HCT116 (cell line): ENCODE measurements around the gene HYKK. TPM values are rescaled to one million over a fixed set of nuclear protein-coding genes. Genes with fewer than 3 reads are reported as not detected.

Experiments
- ATAC-seq: fragments of 200-7000 bp; cut with Tn5 transposase; 2 replicates; pipeline ENCODE4 v1.9.1; 2020; ENCODE audit warnings: mild to moderate bottlenecking, moderate library complexity
- BruUV-seq: library from RNA; stranded (reverse); fragments of 400-500 nt; replicated peaks from 2 replicates; lab custom pipeline; 2021; lab: Mats Ljungman, UMichigan
- CTCF ChIA-PET: fragments of 300-600 bp; sonication (Branson Sonifier 250); formaldehyde crosslinking; loops from one replicate; lab custom pipeline; 2021; ENCODE audit warnings: antibody characterized with exemption; lab: Charles Lee
- POLR2A ChIA-PET: fragments of 300-600, 350-600 bp; sonication (Branson Sonifier 250); formaldehyde crosslinking; loops from one replicate; lab custom pipeline; 2021; ENCODE audit warnings: antibody characterized with exemption; lab: Charles Lee
- RAD21 ChIA-PET, 2 experiments: fragments of 300-600 bp; sonication (Branson Sonifier 250); formaldehyde crosslinking; loops; one replicate each; lab custom pipeline; 2023; ENCODE audit warnings: low total read pairs in 2 of 2; ENCODE audit not compliant: uncharacterized antibody in 2 of 2, unreplicated experiment in 2 of 2, low non-redundant PET in 1 of 2; lab: Charles Lee
- DNase-seq: peaks from one replicate; pipeline ENCODE4 v3.0.0-alpha.2; 2010; ENCODE audit warnings: low read depth, low spot score
- H2AFZ ChIP-seq: fragments of 200-600 bp; shearing (Covaris generic), sonication (generic); 2 replicates; pipeline ENCODE4 v1.6.1; 2017; ENCODE audit warnings: low read depth, mixed run types, mixed read lengths, antibody characterized with exemption, low read length; ENCODE audit not compliant: poor library complexity, severe bottlenecking
- H3K27ac ChIP-seq: 2 replicates; pipeline ENCODE4 v1.5.1; 2012; ENCODE audit warnings: low read depth, low read length
- H3K27me3 ChIP-seq: fragments of 200-600 bp; sonication (generic); 2 replicates; pipeline ENCODE4 v1.6.1; 2016; ENCODE audit warnings: mixed run types, low read length, mixed read lengths; ENCODE audit not compliant: insufficient read depth
- H3K36me3 ChIP-seq, 2 experiments: fragments of 200-500 bp in 1 of 2; fragments of 200-600 bp in 1 of 2; sonication (Bioruptor generic) in 1 of 2; sonication (generic) in 1 of 2; 2 replicates each; pipeline versions ENCODE4 v1.5.1 to v1.6.1; 2014 to 2016; ENCODE audit warnings: low read length in 2 of 2, inconsistent platforms in 1 of 2, mixed read lengths in 1 of 2, mixed run types in 1 of 2; ENCODE audit not compliant: insufficient read depth in 2 of 2, control insufficient read depth in 1 of 2
- H3K4me1 ChIP-seq, 2 experiments: fragments of 200-600 bp in 1 of 2; sonication (generic) in 1 of 2; 2 replicates each; pipeline versions ENCODE4 v1.5.1 to v1.6.1; 2012 to 2017; ENCODE audit warnings: low read length in 2 of 2, inconsistent platforms in 1 of 2, mild to moderate bottlenecking in 1 of 2, mixed read lengths in 1 of 2, mixed run types in 1 of 2, moderate library complexity in 1 of 2; ENCODE audit not compliant: insufficient read depth in 2 of 2, control insufficient read depth in 1 of 2
- H3K4me2 ChIP-seq: fragments of 200-600 bp; sonication (generic); 2 replicates; pipeline ENCODE4 v1.6.1; 2017; ENCODE audit warnings: mixed run types, low read length, mixed read lengths
- H3K4me3 ChIP-seq, 2 experiments: fragments of 200-600 bp in 1 of 2; sonication (generic) in 1 of 2; replicated peaks in 1 of 2; 2 replicates each; pipeline ENCODE4 v1.5.1; 2011 to 2016; ENCODE audit warnings: low read length in 2 of 2, control low read depth in 1 of 2, low read depth in 1 of 2, mild to moderate bottlenecking in 1 of 2, mixed read lengths in 1 of 2, mixed run types in 1 of 2
- H3K79me2 ChIP-seq: fragments of 200-600 bp; sonication (generic); 2 replicates; pipeline ENCODE4 v1.6.1; 2017; ENCODE audit warnings: mild to moderate bottlenecking, mixed run types, low read length, moderate library complexity, mixed read lengths; ENCODE audit not compliant: insufficient read depth
- H3K9ac ChIP-seq: fragments of 200-600 bp; sonication (generic); 2 replicates; pipeline ENCODE4 v1.6.1; 2016; ENCODE audit warnings: low read length, mixed read lengths
- H3K9me2 ChIP-seq: fragments of 200-600 bp; sonication (generic), shearing (Covaris generic); 2 replicates; pipeline ENCODE4 v1.6.1; 2017; ENCODE audit warnings: mixed run types, mild to moderate bottlenecking, moderate library complexity; ENCODE audit not compliant: insufficient read depth
- H3K9me3 ChIP-seq, 2 experiments: fragments of 200-500 bp in 1 of 2; fragments of 200-600 bp in 1 of 2; sonication (Bioruptor generic) in 1 of 2; sonication (generic) in 1 of 2; 2 replicates each; pipeline ENCODE4 v1.6.1; 2014 to 2017; ENCODE audit warnings: low read length in 2 of 2, mixed read lengths in 2 of 2, inconsistent platforms in 1 of 2, low read depth in 1 of 2, mild to moderate bottlenecking in 1 of 2, mixed run types in 1 of 2, moderate library complexity in 1 of 2; ENCODE audit not compliant: control insufficient read depth in 1 of 2, insufficient read depth in 1 of 2
- H4K20me1 ChIP-seq: fragments of 200-600 bp; sonication (generic), shearing (Covaris generic); 2 replicates; pipeline ENCODE4 v1.6.1; 2017; ENCODE audit warnings: mixed run types, mild to moderate bottlenecking, moderate library complexity; ENCODE audit not compliant: insufficient read depth
- ATF3 ChIP-seq: IDR thresholded peaks from 2 replicates; pipeline ENCODE4 v1.6.1; 2012
- CBX3 ChIP-seq: IDR thresholded peaks from 2 replicates; pipeline ENCODE4 v1.6.1; 2012; ENCODE audit warnings: low read depth
- CEBPB ChIP-seq: IDR thresholded peaks from 2 replicates; pipeline ENCODE4 v1.6.1; 2012; ENCODE audit warnings: low read depth
- EGR1 ChIP-seq: IDR thresholded peaks from 2 replicates; pipeline ENCODE4 v1.6.1; 2012; ENCODE audit warnings: low read depth
- EZH2phosphoT487 ChIP-seq: fragments of 200-600 bp; IDR thresholded peaks from 2 replicates; pipeline ENCODE4 v1.6.1; 2018; ENCODE audit warnings: antibody characterized with exemption, borderline replicate concordance
- MAX ChIP-seq: IDR thresholded peaks from 2 replicates; pipeline ENCODE4 v1.6.1; 2012
- POLR2AphosphoS5 ChIP-seq: IDR thresholded peaks from 2 replicates; pipeline ENCODE4 v1.6.1; 2011; ENCODE audit warnings: mild to moderate bottlenecking, low read depth, low read length, moderate library complexity
- RAD21 ChIP-seq: IDR thresholded peaks from 2 replicates; pipeline ENCODE4 v1.6.1; 2012; ENCODE audit warnings: low read depth, mild to moderate bottlenecking
- ZBTB33 ChIP-seq: IDR thresholded peaks from 2 replicates; pipeline ENCODE4 v1.6.1; 2011; ENCODE audit warnings: mild to moderate bottlenecking, low read length, moderate library complexity; ENCODE audit not compliant: insufficient replicate concordance; ENCODE audit errors: extremely low read depth
- ZFX ChIP-seq: fragments of 450-650 bp; IDR thresholded peaks from 2 replicates; pipeline ENCODE4 v1.6.1; 2017
- ZNF274 ChIP-seq: fragments of 200-500 bp; sonication (Bioruptor generic); IDR thresholded peaks from 2 replicates; pipeline ENCODE4 v1.6.1; 2014; ENCODE audit warnings: mild to moderate bottlenecking, low read depth, low read length, inconsistent platforms
- intact Hi-C: fragments of 100-400 bp; cut with micrococcal nuclease; formaldehyde crosslinking; loops from 2 replicates; pipeline ENCODE4 v1.10.0; 2022
- total RNA-seq: library from RNA; stranded (reverse); gene quantifications from one replicate; pipeline ENCODE4 v1.2.1, GENCODE V29; 2021; ENCODE audit not compliant: unreplicated experiment

HYKK gene
- total RNA-seq, 1 experiment from 2014 or later: 6.2 TPM

GRCh38 chr15:78469031-78469430, 38.3 kb upstream of the HYKK start:
- Histone ChIP-seq H3K4me2 (no peak overlapping the region), H4K20me1 (no peaks in the 10 kb centered on the region; the same call in 1 of the 2 replicates), H3K4me1 (no peaks in the 10 kb centered on the region), H3K79me2 (peaks cover 41% of the 10 kb centered on the region), H3K27ac (no peak overlapping the region), H3K9me3 (no peaks in the 10 kb centered on the region), H3K36me3 (peaks cover 50 to 73% of the 10 kb centered on the region in 2 experiments), H3K27me3 (no peaks in the 10 kb centered on the region), H3K4me3 (no peak overlapping the region), H3K9me2 (no peaks in the 10 kb centered on the region), H3K9ac (no peak overlapping the region), H2AFZ (no peak overlapping the region)
- intact Hi-C loops: no loop called here
- ChIA-PET CTCF (no interaction called here), POLR2A (no interaction called here), RAD21 (no interaction called here)
- ATAC-seq: no peak
- no peak for DNase-seq
- TF ChIP-seq EGR1: no peak
- TF ChIP-seq ZFX: no peak
- no peak for TF ChIP-seq CEBPB
- TF ChIP-seq ZNF274: no peak
- no peak for TF ChIP-seq CBX3
- no peak for TF ChIP-seq RAD21
- TF ChIP-seq ATF3: no peak
- no peak for TF ChIP-seq POLR2AphosphoS5
- TF ChIP-seq MAX: no peak
- TF ChIP-seq ZBTB33: no peak
- TF ChIP-seq EZH2phosphoT487: no peak
- no TSS peak for BruUV-seq
